GM21723 (cell line): ENCODE measurements around the gene ARMH3.
A peak's percentile ranks its signal among the peaks of the same experiment; 100 is the strongest.
"Not testable (repeated sequence)": the region's sequence is repeated elsewhere in the genome, so short reads cannot be mapped to it uniquely, and the experiment has no call there.

Experiments used
- ATAC-seq: cut with Tn5 transposase; IDR thresholded peaks from one replicate; pipeline ENCODE4 v1.9.1; 2021; ENCODE audit warnings: mild to moderate bottlenecking, moderate library complexity; ENCODE audit not compliant: unreplicated experiment

Gene ARMH3

DNA sequence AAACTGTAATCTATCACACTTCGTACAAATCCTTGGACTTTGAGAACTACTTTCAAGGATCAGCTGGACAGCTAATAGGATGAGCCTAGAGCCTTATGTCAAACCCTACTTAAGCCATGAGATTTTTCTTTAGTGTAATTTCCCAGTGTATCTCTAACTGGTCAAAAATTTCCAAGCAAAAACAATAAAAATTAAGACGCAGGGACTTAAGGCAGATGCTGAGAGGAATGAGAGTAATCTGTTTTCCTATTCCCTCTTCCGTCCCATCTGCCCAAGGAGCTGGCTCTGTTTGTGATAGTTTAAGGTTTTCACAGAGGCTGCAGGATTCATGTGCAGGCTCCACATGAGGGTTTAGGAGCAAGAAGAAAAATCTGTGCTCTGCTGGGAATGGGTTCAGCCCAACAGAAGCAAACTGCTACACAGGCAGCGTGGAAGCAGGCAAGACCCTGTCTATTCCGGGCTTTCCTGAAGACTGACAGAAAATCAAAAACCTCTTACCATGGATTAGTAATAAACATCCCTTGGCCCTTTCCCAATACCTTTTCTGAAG lies 62.2 kb downstream of the ARMH3 start:
- no peak for ATAC-seq

- ATAC-seq: no peak
Observed at GRCh38 chr10:101993221-101993620, 62.8 kb downstream of the ARMH3 start.

DNA sequence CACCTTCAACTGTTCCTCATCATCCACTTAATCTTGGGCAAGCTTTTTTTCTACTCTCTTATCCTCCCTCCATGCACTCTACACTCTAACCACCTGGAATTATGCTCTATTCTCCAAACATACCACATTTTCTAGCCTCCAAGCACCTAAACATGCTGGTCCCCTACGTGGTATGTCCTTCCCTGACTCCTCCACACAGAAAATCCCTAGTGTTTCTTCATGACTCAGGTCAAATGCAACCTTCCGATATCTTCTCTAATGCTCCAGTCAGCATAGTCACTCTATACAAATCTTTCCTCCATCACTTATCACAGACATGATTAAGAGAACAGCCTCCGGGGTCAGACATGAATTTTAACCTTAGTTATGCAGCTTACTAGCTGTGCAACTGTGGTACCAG lies 68.8 kb downstream of the ARMH3 start:
- no peak for ATAC-seq

- ATAC-seq: peak; percentile 56
Observed at GRCh38 chr10:101986624-101986971, 69.4 kb downstream of the ARMH3 start.

- not testable (repeated sequence) for ATAC-seq
Observed at GRCh38 chr10:101980677-101981076, 75.3 kb downstream of the ARMH3 start.

DNA sequence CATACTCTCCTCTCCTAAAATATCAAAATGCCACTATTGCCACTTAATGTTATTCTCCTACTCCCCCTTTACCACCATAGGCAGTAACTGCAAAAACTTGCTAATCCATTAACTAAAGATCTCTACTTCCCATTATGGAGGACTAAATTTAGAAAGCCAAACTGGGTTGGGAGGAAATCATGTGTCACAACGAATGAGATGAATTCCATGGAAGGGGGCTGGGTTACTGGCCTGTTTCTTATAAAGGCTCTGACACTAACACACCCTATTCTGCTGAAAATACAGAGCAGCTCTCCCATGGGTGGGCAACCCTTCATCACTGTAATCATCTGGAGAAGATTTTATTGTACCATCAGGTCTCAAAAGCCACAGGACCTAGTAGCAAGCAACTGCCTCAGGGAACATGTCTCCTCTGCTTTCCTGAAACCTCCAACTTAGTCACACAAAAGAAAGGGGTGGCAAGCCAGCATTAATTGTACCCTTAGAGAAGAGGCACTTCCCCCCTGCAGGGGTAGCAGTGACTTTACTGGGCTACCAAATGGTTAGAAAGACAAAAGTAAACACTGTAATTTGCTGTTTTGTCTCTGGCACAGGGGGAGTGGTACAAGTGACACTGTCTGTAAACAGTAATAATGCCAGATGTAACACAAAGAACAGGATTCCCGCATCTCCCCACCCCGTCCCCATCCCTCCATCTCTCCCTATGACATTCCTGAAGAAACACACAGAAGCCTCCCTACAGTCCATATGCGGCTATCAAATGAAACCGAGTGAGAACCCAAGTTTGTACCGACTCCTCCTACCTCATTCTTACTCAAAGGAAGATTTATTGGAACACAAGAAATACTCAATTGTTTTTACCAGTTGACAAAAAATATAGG lies 81.6 kb downstream of the ARMH3 start:
- ATAC-seq: no peak

- no peak for ATAC-seq
Observed at GRCh38 chr10:101972761-101973160, 83.2 kb downstream of the ARMH3 start.

DNA sequence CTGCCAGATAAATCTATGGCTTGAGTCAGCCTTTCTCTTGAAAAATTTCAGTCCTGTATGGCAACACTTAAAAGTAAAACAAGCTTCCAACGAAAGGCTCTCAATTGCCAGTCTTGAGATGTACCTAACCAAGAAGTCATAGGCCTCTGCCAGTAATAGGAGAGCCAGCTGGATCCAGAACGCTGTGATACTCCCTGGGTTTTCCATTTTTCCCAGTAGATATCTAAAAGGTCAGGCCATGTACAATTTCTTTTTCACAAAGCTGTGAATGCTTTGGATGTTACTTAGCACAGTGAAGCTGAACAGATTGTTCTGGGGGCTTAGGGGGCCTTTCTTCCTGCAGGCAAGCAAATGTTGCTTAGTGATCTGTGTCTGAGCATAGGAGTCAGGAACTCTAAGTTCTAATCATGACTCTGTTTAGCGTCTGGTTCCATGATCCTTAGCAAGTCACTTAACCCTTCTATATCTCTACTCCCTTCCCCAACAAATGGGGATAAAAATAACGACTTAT lies 86.5 kb downstream of the ARMH3 start:
- ATAC-seq: peak; percentile 19

DNA sequence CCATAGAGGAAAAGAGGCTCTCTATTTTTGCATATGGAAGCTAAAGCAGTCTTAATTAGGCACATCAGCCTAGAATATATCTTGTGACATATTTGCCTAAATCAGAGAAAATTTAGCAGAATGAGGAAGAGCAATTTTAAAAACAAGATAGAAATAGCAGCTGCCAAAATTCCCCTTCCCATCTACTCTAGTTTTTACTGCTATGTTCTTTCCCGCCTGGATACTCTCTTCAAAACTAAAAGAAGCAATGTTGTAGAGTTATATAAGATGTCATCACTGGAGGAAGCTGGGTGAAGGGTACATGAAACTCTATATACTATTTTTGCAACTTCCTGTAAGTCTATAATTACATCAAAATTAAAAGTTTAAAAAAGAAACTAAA lies 87.0 kb downstream of the ARMH3 start:
- peak; percentile 43 for ATAC-seq

DNA sequence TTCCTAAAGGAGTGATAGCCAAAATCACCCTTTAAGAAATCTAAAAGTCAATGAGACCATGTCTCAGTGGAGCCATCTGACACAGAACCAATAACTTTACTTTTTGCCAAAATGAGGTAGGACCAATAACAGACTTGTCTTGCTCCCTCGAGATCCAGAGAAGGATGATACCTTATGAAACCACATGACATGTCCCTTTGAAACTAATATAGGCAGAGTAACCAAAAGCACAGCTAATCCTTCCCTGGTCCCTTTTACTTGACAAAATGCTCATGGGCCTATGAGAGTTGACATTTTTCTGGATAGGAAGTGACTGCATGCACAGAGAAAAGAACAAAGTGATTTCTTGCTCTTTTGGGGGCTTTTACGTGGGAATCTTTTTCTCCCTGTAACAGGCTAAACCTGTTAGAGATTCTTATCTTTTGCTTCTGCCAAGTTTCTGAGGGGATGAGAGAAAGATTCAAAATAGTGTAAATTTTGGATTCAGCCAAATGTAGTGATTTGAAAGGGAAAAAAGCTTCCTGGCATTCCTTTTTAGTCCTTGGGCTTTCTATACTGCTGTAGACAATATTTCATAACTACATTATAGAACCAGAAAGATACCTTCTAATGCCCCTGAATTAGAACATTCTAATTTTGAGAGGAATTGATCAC lies 87.6 kb downstream of the ARMH3 start:
- no peak for ATAC-seq

GRCh38 chr10:101967713-101968112 lies 88.3 kb downstream of the ARMH3 start:
- no peak for ATAC-seq

DNA sequence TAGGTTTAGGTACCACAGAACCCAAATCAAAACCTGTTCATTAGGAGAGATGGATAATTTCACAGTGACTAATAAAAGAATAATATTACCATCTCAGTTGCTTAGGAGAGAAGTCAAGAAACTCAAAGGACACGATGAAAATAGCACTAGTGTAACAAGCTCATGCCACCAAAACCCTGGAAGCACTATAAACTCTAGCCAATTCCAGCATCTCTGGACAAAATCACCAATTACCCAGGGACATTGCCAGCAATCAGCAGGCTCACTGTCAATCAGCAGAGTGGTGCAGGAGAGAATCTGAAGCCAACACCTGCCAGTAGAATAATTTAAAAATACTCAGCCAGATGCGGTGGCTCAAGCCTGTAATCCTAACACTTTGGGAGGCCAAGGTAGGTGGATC lies 88.9 kb downstream of the ARMH3 start:
- ATAC-seq: no peak

GRCh38 chr10:101965075-101965765 lies 90.8 kb downstream of the ARMH3 start:
- no peak for ATAC-seq

DNA sequence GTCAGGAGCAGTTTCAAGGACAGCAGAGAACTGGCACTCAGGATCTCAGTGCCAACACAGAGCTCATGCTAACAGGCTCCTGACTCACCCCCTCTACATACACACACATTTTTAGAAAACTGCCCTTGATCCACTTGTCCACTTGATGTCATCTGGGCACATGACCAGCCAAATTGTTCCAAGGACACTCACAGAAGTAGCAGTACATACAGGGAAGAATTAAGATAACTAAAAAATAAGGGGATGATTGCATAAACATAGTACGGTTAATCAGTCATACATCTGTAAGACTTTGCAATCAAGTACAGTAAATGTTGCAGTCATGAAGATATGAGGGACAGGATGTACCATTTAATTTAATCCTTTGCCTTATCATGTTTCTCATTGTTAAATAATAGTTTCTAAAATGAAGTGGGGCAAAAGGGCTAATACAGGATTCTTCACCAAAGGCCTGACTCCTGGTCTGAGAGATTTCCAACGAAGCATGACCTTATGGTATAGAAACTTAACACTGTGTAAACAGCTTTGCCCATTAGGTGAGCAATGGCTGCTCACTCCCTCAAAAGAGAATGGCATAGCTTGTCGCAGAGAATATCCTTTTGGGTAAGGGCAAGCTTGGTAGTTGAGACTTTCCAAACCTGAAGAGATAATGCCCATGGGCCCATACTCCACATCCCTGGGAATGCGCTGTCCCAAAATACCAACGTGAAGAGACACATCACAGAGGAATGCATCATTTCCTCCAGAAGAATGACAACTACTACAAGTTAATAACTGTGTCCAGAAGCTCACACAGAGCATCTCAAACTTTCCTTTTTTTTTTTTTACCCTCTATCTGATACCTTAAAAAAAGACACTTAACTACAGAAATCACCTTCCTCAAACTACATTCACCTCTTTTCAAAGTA lies 94.1 kb downstream of the ARMH3 start:
- no peak for ATAC-seq

GRCh38 chr10:101960879-101961395 lies 95.0 kb downstream of the ARMH3 start:
- no peak for ATAC-seq

GRCh38 chr10:101959346-101959916 lies 96.5 kb downstream of the ARMH3 start:
- ATAC-seq: no peak

- ATAC-seq: no peak
Observed at GRCh38 chr10:101958691-101959090, 97.3 kb downstream of the ARMH3 start.

DNA sequence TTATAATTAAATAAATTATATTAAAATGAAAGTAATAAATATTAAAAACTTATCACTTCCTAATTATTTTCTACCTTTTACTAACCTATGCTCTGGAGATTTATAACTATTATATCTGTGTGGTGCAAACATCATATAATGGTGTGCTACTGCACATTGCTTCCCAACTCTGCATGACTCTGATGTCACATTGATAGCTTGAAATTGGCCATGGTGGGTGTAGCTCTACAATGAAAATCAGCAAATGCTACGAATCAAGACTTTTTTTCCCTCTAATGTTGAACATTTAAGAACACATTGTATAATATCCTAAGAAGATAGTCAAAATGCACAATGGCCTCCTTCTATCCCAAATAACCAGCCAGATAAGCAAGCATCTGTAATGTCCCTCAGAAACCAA lies 99.1 kb downstream of the ARMH3 start:
- ATAC-seq: no peak

- ATAC-seq: no peak
Observed at GRCh38 chr10:101956117-101956516, 99.9 kb downstream of the ARMH3 start.

DNA sequence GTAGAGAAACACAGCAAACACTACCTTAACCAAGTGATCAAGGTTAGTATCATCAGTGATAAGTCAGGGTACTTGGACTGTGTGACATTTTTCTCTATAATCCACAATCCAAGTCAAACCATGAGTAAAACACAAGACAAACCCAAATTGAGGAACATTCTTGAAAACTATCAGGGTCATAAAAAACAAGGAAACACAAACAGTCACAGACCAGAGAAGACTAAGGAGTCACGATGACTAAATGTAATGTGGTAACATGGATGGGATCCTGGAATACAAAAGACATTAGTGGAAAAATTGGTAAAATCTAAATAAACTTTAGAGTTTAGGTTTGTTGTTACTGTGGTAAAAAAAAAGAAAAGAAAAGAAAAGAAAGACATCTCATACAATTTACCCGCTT lies 103.8 kb downstream of the ARMH3 start:
- ATAC-seq: no peak
